ELF-1 (cell line): ENCODE measurements around the gene ALOX5.

ENCODE experiments used
- DNase-seq: peaks from one replicate; pipeline ENCODE4 v3.0.0-alpha.2; 2016; ENCODE audit warnings: low read depth, low spot score

Gene ALOX5

DNA sequence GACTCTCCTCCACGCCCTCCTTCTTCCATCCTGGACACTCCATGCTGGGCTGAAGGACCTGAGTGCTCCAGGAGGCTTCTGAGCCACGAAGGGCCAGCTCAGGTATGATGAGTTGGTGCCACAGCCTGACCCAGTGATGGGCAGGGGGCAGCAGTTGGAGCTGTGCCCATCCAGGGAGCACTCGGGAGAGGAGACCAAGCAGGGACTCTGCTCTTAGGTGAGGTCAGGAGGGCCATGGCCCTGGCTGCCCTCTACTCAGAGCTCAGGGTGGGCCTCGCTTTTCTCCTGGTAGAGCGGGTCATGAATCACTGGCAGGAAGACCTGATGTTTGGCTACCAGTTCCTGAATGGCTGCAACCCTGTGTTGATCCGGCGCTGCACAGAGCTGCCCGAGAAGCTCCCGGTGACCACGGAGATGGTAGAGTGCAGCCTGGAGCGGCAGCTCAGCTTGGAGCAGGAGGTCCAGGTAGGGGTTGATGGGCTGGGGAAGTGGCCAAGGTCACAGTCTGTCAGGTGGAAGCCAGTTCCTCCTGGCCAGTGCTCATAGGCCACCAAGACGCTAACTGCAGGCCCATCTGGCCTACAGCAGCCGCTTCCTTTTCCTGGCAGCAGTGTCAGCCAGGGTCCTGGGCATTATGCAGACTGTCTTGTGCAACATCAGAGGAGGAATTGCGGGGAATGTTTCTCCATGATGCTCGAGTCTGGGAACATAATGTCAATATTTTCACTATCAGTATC lies 50.8 kb downstream of the ALOX5 start:
- no peak for DNase-seq

DNA sequence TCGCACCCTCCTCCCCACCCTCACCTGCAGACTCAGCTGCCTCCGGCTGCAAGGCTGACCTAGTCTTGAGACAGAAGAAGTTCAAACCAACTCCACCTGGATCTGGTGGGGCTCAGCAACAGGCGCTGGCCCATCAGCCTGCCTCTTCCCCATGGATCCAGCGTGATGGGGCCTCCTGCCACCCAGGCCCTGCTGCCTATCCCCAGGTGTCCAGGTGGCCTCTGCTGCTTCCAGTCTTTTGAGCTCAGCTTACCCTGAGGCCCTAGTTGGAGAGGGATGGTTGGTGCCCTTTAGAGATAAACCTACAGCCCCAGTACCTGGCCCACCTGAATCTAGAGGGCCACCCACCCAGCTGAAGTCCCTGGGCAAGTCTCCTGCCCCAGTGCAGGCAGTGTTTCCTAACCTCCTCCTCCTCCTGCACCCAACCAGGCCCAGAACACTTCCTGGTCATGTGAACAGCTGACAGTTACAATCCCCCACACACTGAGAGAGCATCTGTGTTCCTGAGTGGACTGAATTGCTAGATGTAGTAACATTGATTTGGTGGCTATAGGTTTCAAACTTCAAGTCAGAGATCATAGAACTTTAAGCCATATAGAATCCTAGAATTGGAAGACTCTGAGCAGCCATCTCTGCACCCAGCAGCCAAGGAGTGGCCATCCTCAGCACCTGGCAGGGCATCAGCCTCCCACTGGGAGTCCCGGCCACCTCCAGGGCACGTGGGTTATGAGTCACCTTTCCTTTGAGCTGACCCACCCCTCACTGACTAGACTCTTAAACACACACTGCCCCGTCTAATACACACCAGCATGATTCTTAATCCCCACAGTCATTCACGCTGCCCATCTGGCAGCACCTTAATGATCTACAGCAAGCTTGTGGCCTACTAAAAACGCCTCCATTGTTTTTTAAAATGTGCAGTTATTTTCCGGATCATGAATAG lies 51.9 kb downstream of the ALOX5 start:
- DNase-seq = no peak

DNA sequence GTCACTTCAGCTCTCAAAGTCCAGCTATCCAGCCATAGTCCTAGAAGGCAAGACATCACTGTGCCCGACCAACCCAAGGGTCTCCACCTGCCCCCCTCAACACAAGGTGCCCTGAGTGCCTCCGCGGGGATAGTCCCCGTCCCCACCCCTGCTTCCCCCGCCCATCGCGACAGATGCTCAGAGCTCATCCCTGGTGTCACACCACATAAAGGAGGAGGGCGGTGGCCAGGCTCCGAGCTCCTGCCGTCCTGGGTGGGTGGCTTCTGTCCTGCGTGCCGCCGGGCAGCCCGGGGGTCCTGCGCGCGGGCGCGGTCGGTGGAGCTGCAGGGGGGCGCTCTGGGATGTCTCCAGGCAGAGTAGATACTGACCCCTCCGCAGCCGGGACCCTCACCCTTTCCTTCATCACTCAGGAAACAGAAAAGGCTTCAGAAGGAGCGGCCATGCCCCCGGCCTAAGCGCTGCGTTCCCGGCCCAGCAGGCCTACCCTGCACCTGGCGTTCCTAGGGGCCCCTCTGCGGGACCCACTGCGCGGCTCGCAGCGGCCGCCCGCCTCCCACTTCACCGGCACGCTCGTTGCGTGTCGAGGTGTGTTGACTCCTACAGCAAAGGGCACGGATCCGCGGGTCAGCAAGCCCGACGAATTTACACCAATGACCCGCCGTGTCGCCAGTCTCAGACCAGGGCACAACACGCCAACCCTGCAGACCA lies 53.4 kb downstream of the ALOX5 start:
- no peak for DNase-seq

DNA sequence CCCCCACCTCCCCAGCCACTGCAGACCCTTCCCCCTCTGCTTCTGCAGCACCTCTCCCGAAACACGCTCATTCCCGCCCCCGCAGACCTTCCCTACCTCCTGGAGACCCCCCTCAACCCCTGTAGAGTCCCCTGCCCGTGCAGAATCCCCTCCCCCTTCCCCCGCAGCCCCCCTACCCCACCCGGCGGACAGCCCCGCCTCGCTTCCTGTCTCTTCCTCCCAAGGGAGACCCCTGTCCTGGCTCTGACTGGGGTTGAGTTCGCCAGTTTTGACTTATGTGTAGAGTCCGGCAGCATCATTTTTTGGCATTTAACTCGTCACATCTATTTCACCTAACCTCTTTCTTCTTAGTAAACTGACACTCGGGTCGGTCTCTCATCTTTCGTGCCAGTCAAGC lies 54.0 kb downstream of the ALOX5 start:
- no peak for DNase-seq

DNA sequence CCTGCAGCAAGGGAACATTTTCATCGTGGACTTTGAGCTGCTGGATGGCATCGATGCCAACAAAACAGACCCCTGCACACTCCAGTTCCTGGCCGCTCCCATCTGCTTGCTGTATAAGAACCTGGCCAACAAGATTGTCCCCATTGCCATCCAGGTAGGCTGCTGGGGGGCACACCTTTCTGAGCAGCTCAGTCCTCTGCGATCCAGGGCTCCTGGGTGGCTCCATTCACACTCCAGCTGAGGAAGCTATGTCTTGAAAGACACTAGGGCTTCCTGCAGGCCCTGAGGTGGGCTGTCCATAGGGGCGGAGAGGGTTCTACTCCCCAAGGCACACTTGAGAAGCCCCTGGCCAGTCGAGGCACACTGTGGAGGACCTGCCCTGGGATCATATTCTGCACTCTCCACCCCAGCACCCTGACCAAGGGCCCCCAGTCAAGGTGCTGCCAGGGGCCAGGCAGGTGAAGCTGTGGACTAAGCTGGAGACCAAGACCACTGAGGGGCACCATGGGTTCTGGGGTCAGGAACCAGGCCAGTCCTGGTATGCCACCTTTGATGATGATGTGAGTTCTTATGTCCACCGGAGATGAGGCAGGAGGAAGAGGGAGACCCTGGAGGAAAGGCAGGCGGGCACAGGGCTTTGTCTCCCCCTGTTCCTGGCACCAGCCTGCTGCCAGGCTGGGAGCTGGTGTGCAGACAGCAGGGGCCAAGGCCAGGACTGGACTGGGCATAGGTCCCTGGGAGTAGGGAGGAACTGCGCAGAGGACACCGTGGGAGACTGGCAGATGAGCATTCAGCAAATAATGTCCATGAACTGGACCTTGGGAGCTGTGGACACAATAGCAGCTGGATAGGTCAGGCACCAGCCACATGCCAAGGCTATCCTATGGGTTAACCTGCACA lies 54.8 kb downstream of the ALOX5 start:
- no peak for DNase-seq

DNA sequence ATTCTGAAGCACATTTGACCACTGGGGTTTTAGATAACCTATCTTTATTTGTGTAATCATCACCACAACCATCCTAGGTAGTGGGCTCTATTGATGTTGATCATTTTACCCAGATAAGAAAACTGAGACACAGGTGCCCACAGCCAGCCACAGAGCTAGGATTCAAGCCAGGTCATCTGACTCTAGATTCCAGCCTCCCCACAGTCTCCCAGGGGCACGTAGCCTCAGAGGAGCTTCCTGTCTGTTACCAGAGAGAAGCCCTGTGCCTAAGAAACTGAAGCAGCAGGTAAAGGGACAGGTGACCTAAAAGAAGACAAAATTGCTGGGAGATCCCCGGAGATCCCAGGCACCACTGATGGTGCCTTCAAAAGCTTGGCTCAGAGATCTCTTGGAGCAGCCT lies 55.8 kb downstream of the ALOX5 start:
- DNase-seq = no peak

DNA sequence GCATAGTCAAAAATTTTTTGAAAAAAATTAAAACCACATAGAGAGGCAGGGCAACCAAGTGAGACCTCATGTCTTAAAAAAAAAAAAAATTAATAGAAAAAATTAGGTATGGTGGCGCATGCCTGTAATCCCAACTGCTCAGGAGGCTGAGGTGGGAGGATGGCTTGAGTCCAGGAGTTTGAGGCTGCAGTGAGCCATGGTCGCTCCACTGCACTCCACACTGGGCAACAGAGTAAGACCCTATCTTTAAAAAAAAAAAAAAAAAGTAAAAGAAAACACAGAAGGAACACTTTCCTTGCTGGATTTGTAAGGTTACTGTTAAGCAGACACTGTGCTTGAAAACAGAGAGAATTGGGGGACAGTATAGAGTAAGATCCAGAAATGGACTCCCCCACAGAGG lies 58.1 kb downstream of the ALOX5 start:
- DNase-seq = no peak

DNA sequence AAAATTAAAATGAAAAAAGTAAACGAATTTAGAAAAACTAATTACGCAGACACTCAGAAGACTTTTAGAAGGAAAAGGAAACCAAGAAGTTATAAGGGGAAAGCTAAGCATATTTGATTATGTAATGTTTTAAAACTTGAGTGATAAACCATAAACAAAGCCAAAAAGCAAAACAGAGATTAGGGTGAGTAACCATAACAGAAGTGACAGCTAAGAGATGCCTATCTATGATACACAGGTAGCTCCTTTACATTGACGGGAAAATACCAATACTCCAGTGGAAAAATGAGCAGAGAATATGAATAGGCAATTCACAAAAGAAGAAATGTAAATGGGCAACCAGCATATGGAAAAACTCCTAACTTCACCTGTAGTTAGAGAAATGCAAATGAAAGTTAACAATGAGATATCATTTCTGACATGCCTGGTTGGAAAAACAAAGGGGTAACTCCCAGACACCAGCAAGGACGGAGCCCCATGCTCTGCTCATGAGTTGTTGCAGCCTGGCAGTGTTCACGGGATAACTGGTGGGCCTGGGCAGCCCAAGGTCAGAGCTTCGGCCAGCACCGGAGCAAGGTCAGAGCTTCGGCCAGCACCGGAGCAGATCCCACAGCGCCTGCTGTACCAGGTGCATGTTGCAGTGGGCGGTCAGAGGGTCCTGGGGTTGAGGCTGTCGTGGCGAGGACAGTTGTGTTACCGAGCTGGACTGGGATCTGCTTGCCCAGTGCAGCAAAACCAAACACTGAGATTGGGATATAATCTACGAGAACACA lies 58.9 kb downstream of the ALOX5 start:
- DNase-seq = no peak

DNA sequence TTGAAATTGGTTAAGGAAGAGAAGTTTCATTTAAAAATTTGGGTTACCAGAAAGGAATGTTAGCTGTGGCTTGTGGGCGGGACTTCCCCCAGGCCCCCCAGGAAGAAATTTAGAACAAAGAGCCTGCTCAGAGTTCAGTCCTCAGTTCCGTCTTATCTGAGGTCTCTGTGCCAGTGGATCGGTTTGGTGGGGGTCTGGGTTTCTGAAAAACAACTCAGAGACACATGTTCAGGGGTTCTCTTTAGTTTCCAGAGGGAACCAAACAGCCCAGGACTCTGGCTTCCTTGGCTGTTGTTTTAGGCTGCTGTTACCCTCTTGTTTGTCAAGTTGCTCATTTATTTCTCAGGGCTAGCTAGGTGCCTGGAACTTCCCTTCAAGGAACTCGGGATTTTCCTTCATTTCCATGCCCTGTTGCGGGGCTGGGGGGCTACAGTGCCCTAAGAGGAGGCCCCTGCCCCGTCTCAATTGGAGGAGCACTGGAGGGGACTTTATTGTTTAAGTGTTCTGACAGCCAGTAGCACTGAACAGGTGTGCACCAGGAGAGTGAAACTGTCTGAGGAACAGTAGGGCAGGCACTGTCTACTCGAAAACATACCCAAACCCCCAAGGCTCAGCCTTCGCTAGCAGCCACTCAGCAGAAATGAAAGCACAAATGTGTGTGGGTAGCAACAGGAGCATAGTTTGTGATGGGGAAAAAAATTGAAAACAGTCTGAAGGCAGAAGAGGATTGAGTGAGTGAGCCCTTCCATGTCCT lies 59.9 kb downstream of the ALOX5 start:
- no peak for DNase-seq

DNA sequence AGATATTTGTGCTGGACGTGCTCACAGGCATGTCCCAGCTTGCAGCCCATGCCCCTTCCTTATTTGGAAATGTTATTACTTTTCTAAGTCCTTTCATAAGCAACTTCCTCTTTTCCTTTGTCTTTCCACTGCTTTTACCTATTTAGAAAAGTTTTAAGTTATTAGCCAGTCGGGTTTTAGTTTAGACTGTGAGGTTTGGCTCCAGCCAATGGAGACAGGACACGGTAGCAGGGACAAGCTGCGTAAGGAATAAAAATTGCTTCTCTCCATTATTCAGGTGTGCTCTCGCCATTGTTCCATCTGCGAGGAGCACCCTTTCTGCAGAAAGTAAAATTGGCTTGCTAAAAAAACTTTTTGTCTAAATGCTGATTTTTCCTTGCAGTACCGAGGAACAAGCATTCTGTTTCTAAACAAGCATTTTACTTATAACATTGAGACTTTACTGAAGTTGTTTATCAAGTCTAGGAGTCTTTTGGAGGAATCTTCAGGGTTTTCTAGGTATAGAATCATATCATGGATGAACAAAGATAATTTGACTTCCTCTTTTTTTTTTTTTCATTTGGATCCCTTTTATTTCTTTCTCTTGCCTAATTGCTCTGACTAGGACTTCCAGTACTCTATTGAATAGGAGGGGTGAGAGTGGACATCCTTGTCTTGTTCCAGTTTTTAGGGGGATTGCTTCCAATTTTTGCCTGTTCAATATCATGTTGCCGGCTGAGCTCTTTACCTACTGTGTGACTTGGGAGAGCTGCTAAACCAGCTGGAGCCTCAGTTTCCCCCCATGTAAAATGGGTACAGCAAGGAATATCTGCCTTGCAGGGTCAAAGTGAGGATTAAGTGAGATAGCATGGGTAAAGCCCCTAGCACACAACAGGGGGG lies 63.8 kb downstream of the ALOX5 start:
- no peak for DNase-seq

DNA sequence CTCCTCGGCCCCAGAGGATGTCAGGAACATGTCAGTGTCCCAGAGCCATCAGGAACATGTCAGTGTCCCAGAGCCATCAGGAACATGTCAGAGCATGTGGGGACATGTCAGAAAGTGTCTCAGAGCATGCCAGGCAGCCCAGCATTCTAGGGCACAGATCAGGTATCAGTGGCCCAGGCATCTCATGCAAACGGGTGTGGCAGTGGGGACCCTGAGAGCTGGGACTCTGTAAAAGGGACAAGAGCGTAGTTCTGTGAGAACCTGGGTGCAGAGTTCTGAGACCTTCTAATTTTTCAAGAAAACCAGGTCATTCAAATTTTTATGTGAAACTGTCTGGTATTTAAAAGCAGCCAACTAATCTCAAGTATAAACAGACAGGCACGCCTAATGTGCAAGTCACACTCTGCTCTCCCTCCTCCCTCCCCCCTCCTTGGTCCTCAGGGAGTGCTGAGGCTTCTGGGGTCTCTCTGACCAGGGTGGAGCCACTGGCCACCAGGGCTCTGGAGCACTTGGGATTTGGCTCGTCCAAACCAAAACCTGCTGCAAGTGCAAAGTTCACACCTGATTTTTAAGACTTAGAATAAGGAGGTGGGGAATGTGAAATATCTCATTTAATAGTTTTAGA lies 64.6 kb downstream of the ALOX5 start:
- no peak for DNase-seq

DNA sequence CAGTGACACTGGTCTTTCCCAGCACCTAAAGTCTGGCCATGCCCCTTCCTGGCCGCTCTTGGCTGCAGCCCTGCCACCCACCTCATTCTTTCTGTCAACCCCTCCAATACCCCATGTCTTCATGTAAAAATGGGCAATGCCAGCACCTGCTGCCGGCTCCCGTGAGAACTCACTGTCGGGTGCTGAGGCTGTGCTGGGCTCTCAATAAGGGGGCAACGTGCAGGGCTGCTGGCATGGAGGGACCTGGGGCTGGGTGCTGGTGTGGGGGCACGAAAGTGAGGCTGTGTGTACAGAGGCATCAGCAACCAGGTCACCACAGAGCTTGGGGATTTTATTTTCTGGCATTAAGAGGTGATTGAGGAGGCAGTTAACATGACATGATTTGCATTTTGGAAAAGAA lies 65.3 kb downstream of the ALOX5 start:
- DNase-seq = no peak

DNA sequence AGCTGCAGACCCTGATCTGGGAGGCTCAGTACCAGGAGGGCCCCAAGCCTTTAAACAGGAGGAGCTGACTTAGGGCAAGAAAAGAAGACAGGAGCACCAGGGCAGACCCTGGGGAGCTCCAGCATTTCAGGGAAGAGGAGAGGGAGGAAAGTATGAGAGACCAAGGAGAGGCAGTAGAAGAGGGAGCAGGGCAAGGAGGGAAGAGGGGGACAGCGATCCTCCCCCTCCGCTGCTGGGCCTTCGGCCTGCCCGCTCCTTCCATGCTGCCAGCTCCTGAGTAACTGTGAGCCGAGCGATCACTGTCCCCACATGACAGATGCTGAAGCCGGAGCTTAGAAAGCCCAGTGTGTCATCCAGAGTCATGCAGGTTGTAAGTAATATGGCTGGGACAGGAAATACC lies 65.9 kb downstream of the ALOX5 start:
- DNase-seq = no peak

DNA sequence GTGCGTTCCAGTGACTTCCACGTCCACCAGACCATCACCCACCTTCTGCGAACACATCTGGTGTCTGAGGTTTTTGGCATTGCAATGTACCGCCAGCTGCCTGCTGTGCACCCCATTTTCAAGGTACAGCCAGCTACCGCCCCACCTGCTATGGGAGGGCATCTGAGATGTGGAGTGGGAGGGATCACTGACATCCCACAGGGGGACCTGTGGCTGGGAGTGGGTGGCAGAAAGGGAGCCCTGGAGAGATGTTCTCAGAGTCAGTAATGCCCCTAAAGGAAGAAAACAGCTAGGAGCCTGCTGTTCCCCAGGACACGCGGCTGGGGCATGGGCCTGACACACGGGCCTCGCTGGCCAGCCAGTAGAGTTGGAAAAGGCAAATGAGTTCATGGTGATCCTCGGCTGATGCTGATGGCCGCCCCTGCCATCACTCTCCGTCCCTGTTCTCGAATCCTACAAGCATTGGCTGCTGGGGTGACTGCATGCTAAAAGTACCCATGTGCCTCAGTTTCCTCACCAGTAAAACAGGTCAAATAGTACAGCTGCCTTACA lies 66.6 kb downstream of the ALOX5 start:
- DNase-seq = no peak

DNA sequence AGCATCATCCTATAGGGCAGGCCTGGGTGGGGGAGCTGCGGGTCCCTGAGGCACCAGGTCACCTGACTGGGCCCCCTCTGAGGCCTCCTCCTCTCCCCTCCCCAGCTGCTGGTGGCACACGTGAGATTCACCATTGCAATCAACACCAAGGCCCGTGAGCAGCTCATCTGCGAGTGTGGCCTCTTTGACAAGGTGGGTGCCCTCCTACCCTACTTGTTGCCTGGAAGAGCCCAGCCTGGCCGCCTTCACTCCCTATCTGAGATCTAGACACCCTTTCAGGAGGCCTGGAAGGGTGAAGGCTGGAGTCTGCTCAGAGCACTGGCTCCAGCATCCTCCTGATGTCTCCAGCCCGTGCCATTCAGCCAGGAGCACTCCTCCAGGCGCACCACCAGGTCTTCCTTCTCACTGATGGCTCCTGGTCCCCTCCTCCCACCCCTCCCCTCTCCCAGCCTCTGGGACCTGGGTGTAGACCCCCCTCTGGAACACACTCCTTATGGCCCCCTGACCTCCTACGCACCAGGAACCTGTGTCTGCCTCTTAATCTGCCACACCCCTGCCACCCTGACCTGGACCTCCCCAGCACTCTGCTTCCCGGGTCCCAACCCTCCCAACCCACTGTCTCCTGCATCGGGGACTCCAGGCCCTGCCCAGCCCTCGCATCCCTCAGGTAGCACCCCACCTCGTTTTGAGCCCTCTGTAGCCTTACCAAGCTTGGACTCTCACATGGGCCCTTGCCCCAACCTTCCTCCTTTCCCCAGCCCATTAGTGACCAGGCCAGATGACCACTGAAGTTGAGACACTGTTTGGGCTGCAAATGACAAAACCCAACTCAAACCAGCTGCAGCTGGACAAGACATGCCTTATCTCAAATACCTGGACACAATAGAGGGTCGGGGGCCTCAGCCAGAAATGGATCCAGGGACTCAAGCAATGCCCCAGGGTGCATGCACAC lies 67.5 kb downstream of the ALOX5 start:
- DNase-seq = no peak

DNA sequence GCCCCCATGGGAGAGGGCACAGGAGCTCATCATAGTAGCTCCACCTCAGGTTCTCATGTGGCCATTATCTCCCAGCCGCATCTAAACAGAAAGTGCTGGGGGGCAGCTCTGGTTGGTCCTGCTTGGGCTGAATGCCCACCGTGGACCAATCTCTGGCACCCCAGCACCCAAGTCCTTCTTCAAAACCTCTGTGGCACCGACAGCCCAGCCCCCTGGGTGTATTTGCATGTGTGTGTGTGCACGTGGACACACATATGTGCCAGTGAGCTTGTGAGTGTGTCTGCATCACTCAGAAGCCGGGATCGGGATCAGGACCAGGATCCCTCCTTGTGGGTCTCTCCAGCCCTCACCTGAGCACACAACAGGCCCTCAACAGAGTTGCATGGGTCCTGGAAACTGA lies 68.2 kb downstream of the ALOX5 start:
- no peak for DNase-seq

DNA sequence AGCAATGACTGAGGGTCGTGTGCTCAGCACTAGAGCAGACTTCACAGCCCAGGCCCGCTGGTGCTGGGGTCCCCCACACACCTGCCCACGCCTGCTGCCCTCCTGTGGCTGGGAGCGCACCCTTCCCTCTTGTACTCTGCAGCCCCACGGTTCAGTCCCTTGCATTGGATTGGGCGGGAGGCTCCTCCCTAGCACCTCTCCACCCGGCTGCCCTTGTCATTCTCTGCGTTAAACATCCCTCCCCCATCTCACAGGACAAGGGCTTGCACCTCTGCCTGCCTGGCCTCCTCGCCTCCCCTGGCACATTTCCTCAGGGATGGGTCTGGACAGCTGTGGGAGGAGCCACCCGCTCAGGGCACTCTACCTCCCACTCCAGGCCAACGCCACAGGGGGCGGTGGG lies 68.6 kb downstream of the ALOX5 start:
- DNase-seq = no peak
